Measurements from ENCODE around the gene CASKIN2. TPM values are rescaled to one million over a fixed set of nuclear protein-coding genes. Genes with fewer than 3 reads are reported as not detected.

CASKIN2 gene
- total RNA-seq, 1 experiment from 2014 or later: 30.0 TPM

- DNase-seq: no peak
- Mint-ChIP-seq H3K4me1 (ENCODE audit: low read depth, unreplicated experiment) (peaks cover 44% of the 10 kb centered on the region), H3K4me3 (ENCODE audit: low read depth, unreplicated experiment) (peak overlapping the region; percentile 56), H3K27ac (ENCODE audit: unreplicated experiment) (peak overlapping the region; percentile 96), H3K27me3 (ENCODE audit: unreplicated experiment) (no peaks in the 10 kb centered on the region), H3K9me3 (ENCODE audit: low read depth, unreplicated experiment) (no peaks in the 10 kb centered on the region), H3K36me3 (ENCODE audit: insufficient read depth, unreplicated experiment) (peaks cover 71% of the 10 kb centered on the region)
- intact Hi-C loops (cut with micrococcal nuclease; ENCODE audit: unreplicated experiment): no loop called here
- no TSS peak for BruUV-seq (replicated peaks)
- no peak for TF ChIP-seq CTCF (IDR thresholded peaks at IDR 0.05; ENCODE audit: unreplicated experiment)
- CTCF ChIA-PET: interaction anchor here (0.7 to 2.0 kb wide), 8 partner anchors 10 to 124 kb away, joined by 3 to 11 read pairs (median 6); partner anchors contain the start of genes LLGL2 and TSEN54
These were observed 33.5 kb upstream of the CASKIN2 start for GRCh38 chr17:75548813-75549212.

GRCh38 chr17:75547091-75547490, 31.8 kb upstream of the CASKIN2 start:
- TF ChIP-seq CTCF (IDR thresholded peaks at IDR 0.05; ENCODE audit: unreplicated experiment): no peak
- H3K4me3 Mint-ChIP-seq (ENCODE audit: low read depth, unreplicated experiment): no peak overlapping the region
- H3K9me3 Mint-ChIP-seq (ENCODE audit: low read depth, unreplicated experiment): no peaks in the 10 kb centered on the region
- DNase-seq: no peak
- no peaks in the 10 kb centered on the region for H3K27me3 Mint-ChIP-seq (ENCODE audit: unreplicated experiment)
- CTCF ChIA-PET: no interaction called here
- peaks cover 78% of the 10 kb centered on the region for H3K36me3 Mint-ChIP-seq (ENCODE audit: insufficient read depth, unreplicated experiment)
- no TSS peak for BruUV-seq (replicated peaks)
- intact Hi-C loops (cut with micrococcal nuclease; ENCODE audit: unreplicated experiment): no loop called here
- peak overlapping the region; percentile 27 for H3K27ac Mint-ChIP-seq (ENCODE audit: unreplicated experiment)
- peaks cover 51% of the 10 kb centered on the region for H3K4me1 Mint-ChIP-seq (ENCODE audit: low read depth, unreplicated experiment)

- CTCF ChIA-PET: no interaction called here
- H3K36me3 Mint-ChIP-seq (ENCODE audit: insufficient read depth, unreplicated experiment): peaks cover 82% of the 10 kb centered on the region
- no TSS peak for BruUV-seq (replicated peaks)
- H3K9me3 Mint-ChIP-seq (ENCODE audit: low read depth, unreplicated experiment): no peaks in the 10 kb centered on the region
- H3K27me3 Mint-ChIP-seq (ENCODE audit: unreplicated experiment): no peaks in the 10 kb centered on the region
- no peak for TF ChIP-seq CTCF (IDR thresholded peaks at IDR 0.05; ENCODE audit: unreplicated experiment)
- intact Hi-C loops (cut with micrococcal nuclease; ENCODE audit: unreplicated experiment): no loop called here
- peaks cover 59% of the 10 kb centered on the region for H3K4me1 Mint-ChIP-seq (ENCODE audit: low read depth, unreplicated experiment)
- no peak overlapping the region for H3K27ac Mint-ChIP-seq (ENCODE audit: unreplicated experiment)
- no peak overlapping the region for H3K4me3 Mint-ChIP-seq (ENCODE audit: low read depth, unreplicated experiment)
- no peak for DNase-seq
These were observed 30.8 kb upstream of the CASKIN2 start for GRCh38 chr17:75546181-75546580.

- Mint-ChIP-seq H3K27ac (ENCODE audit: unreplicated experiment) (no peak overlapping the region), H3K4me3 (ENCODE audit: low read depth, unreplicated experiment) (no peak overlapping the region), H3K27me3 (ENCODE audit: unreplicated experiment) (no peaks in the 10 kb centered on the region), H3K9me3 (ENCODE audit: low read depth, unreplicated experiment) (no peaks in the 10 kb centered on the region), H3K4me1 (ENCODE audit: low read depth, unreplicated experiment) (peaks cover 61% of the 10 kb centered on the region), H3K36me3 (ENCODE audit: insufficient read depth, unreplicated experiment) (peaks cover 71% of the 10 kb centered on the region)
- TF ChIP-seq CTCF (IDR thresholded peaks at IDR 0.05; ENCODE audit: unreplicated experiment): no peak
- CTCF ChIA-PET: no interaction called here
- intact Hi-C loops (cut with micrococcal nuclease; ENCODE audit: unreplicated experiment): no loop called here
- no TSS peak for BruUV-seq (replicated peaks)
- no peak for DNase-seq
These were observed 28.9 kb upstream of the CASKIN2 start for GRCh38 chr17:75544250-75544649.
